Neural progenitor cell (in vitro differentiated cells): ENCODE measurements around the gene WBP2. TPM values are rescaled to one million over a fixed set of nuclear protein-coding genes. Genes with fewer than 3 reads are reported as not detected.

Experiments used
- DNase-seq: peaks from one replicate; pipeline ENCODE4 v3.0.0-alpha.2; 2016; ENCODE audit warnings: low spot score
- H2AFZ ChIP-seq: fragments of 200-600 bp; sonication (generic); replicated peaks from 2 replicates; pipeline ENCODE4 v1.6.1; 2016; ENCODE audit warnings: antibody characterized with exemption
- H3F3A ChIP-seq: fragments of 200-600 bp; sonication (generic); 2 replicates; pipeline ENCODE4 v1.6.1; 2016; ENCODE audit warnings: antibody characterized with exemption, low read depth
- H3K27ac ChIP-seq: fragments of 200-600 bp; sonication (generic); 2 replicates; pipeline ENCODE4 v1.5.1; 2016; ENCODE audit warnings: mild to moderate bottlenecking
- H3K27me3 ChIP-seq: fragments of 200-600 bp; sonication (generic); 2 replicates; pipeline ENCODE4 v1.6.1; 2016; ENCODE audit warnings: mild to moderate bottlenecking, moderate library complexity
- H3K36me3 ChIP-seq: fragments of 200-600 bp; sonication (generic); 2 replicates; pipeline ENCODE4 v1.5.1; 2016
- H3K4me1 ChIP-seq: fragments of 200-600 bp; sonication (generic); 2 replicates; pipeline ENCODE4 v1.6.1; 2016; ENCODE audit warnings: mixed run types
- H3K4me2 ChIP-seq: fragments of 200-600 bp; sonication (generic); 2 replicates; pipeline ENCODE4 v1.6.1; 2016
- H3K4me3 ChIP-seq: fragments of 200-600 bp; sonication (generic); 2 replicates; pipeline ENCODE4 v1.5.1; 2016
- H3K79me2 ChIP-seq: fragments of 200-600 bp; sonication (generic); 2 replicates; pipeline ENCODE4 v1.6.1; 2016; ENCODE audit warnings: low read depth
- H3K9ac ChIP-seq: fragments of 200-600 bp; sonication (generic); 2 replicates; pipeline ENCODE4 v1.6.1; 2016
- H3K9me3 ChIP-seq: fragments of 200-600 bp; sonication (generic); 2 replicates; pipeline ENCODE4 v1.5.1; 2016; ENCODE audit warnings: low read depth
- H4K20me1 ChIP-seq: fragments of 200-600 bp; sonication (generic); 2 replicates; pipeline ENCODE4 v1.6.1; 2016; ENCODE audit warnings: low read depth
- H3K27ac Mint-ChIP-seq: 3 replicates; pipeline ENCODE4 v1.8.0; 2021; ENCODE audit warnings: mixed read lengths
- H3K27me3 Mint-ChIP-seq: 2 replicates; pipeline ENCODE4 v1.8.0; 2022; ENCODE audit warnings: low read depth, mild to moderate bottlenecking, inconsistent platforms, moderate library complexity, mixed read lengths; ENCODE audit not compliant: insufficient read depth
- H3K36me3 Mint-ChIP-seq: 3 replicates; pipeline ENCODE4 v1.8.0; 2021; ENCODE audit warnings: mixed read lengths
- H3K4me1 Mint-ChIP-seq: 3 replicates; pipeline ENCODE4 v1.8.0; 2021; ENCODE audit warnings: mixed read lengths
- H3K4me3 Mint-ChIP-seq: 3 replicates; pipeline ENCODE4 v1.8.0; 2021; ENCODE audit warnings: mild to moderate bottlenecking, moderate library complexity, mixed read lengths
- H3K9me3 Mint-ChIP-seq: 3 replicates; pipeline ENCODE4 v1.8.0; 2020; ENCODE audit warnings: mixed read lengths
- CTCF ChIP-seq: fragments of 200-600 bp; sonication (generic); IDR thresholded peaks from 2 replicates; pipeline ENCODE4 v1.5.1; 2017; ENCODE audit warnings: antibody characterized with exemption, mild to moderate bottlenecking
- EZH2 ChIP-seq: fragments of 200-600 bp; sonication (generic); IDR thresholded peaks from 2 replicates; pipeline ENCODE4 v1.6.1; 2017; ENCODE audit warnings: antibody characterized with exemption, mild to moderate bottlenecking, moderate library complexity
- EZH2phosphoT487 ChIP-seq: fragments of 200-600 bp; sonication (generic); IDR thresholded peaks from 2 replicates; pipeline ENCODE4 v1.6.1; 2017; ENCODE audit warnings: antibody characterized with exemption
- total RNA-seq: library from RNA; depleted of rRNA; stranded (reverse); fragments of >200 nt; gene quantifications from 2 replicates; pipeline ENCODE4 v1.2.3, GENCODE V29; 2015; ENCODE audit warnings: low replicate concordance

Gene WBP2
- total RNA-seq, 1 donor from 2014 or later: 20.9 TPM

- H3K27ac ChIP-seq: no peak overlapping the region
- peaks cover 11% of the 10 kb centered on the region for H3K4me1 ChIP-seq
- H3K9me3 ChIP-seq: no peaks in the 10 kb centered on the region
- no peak overlapping the region for H3K27ac Mint-ChIP-seq
- H3K36me3 ChIP-seq: no peaks in the 10 kb centered on the region
- no peak overlapping the region for H3K4me3 ChIP-seq
- H2AFZ ChIP-seq: no peak overlapping the region
- H3K27me3 ChIP-seq: no peaks in the 10 kb centered on the region
- peaks cover 6% of the 10 kb centered on the region for H3F3A ChIP-seq
- TF ChIP-seq EZH2: no peak
- TF ChIP-seq CTCF: no peak
- TF ChIP-seq EZH2phosphoT487: no peak
- no peak overlapping the region for H3K4me3 Mint-ChIP-seq
- H3K9me3 Mint-ChIP-seq: no peaks in the 10 kb centered on the region
- no peaks in the 10 kb centered on the region for H3K36me3 Mint-ChIP-seq
- peaks cover 5% of the 10 kb centered on the region for H3K27me3 Mint-ChIP-seq
- H3K4me1 Mint-ChIP-seq: peaks cover 12% of the 10 kb centered on the region
- no peaks in the 10 kb centered on the region for H4K20me1 ChIP-seq
- no peak overlapping the region for H3K9ac ChIP-seq
- no peaks in the 10 kb centered on the region for H3K79me2 ChIP-seq
- no peak overlapping the region for H3K4me2 ChIP-seq
- DNase-seq: peak; percentile 45
These were observed 20.0 kb downstream of the WBP2 start for GRCh38 chr17:75834928-75835653.

- Histone ChIP-seq H4K20me1 (no peaks in the 10 kb centered on the region), H2AFZ (no peak overlapping the region), H3K27me3 (no peaks in the 10 kb centered on the region), H3K9ac (no peak overlapping the region), H3K9me3 (no peaks in the 10 kb centered on the region), H3K4me1 (peaks cover 11% of the 10 kb centered on the region), H3K4me2 (no peak overlapping the region), H3K79me2 (no peaks in the 10 kb centered on the region), H3K4me3 (no peak overlapping the region), H3F3A (peaks cover 6% of the 10 kb centered on the region), H3K27ac (no peak overlapping the region), H3K36me3 (no peaks in the 10 kb centered on the region)
- DNase-seq: no peak
- Mint-ChIP-seq H3K27me3 (peaks cover 8% of the 10 kb centered on the region), H3K27ac (no peak overlapping the region), H3K9me3 (no peaks in the 10 kb centered on the region), H3K36me3 (no peaks in the 10 kb centered on the region), H3K4me1 (peaks cover 12% of the 10 kb centered on the region), H3K4me3 (no peak overlapping the region)
- TF ChIP-seq EZH2: no peak
- TF ChIP-seq EZH2phosphoT487: no peak
- TF ChIP-seq CTCF: no peak
These were observed 20.7 kb downstream of the WBP2 start for GRCh38 chr17:75834279-75834920.

GRCh38 chr17:75832652-75833400 lies 22.3 kb downstream of the WBP2 start:
- Histone ChIP-seq H2AFZ (peak overlapping the region; percentile 90), H3K36me3 (no peaks in the 10 kb centered on the region), H3K4me1 (peaks cover 17% of the 10 kb centered on the region), H4K20me1 (no peaks in the 10 kb centered on the region), H3K4me2 (peak overlapping the region; percentile 27), H3K27ac (no peak overlapping the region), H3K79me2 (no peaks in the 10 kb centered on the region), H3K27me3 (no peaks in the 10 kb centered on the region), H3K4me3 (no peak overlapping the region), H3K9ac (no peak overlapping the region), H3K9me3 (no peaks in the 10 kb centered on the region), H3F3A (peaks cover 19% of the 10 kb centered on the region)
- Mint-ChIP-seq H3K9me3 (no peaks in the 10 kb centered on the region), H3K4me1 (peaks cover 18% of the 10 kb centered on the region), H3K27me3 (peaks cover 8% of the 10 kb centered on the region), H3K36me3 (no peaks in the 10 kb centered on the region), H3K4me3 (peak overlapping the region; percentile 37), H3K27ac (peak overlapping the region; percentile 0)
- DNase-seq: no peak
- TF ChIP-seq EZH2 (no peak), CTCF (no peak), EZH2phosphoT487 (no peak)
